Loucy (cell line): ENCODE data around the gene GIPR.

Experiments
- H2AFZ ChIP-seq: fragments of 200-600 bp; sonication (generic); 2 replicates; pipeline ENCODE4 v1.6.0; 2016; ENCODE audit warnings: antibody characterized with exemption, mild to moderate bottlenecking, low read length, moderate library complexity
- H3F3A ChIP-seq: fragments of 200-600 bp; 2 replicates; pipeline ENCODE4 v1.6.0; 2016; ENCODE audit warnings: antibody characterized with exemption, low read depth, mild to moderate bottlenecking
- H3K27me3 ChIP-seq: fragments of 200-600 bp; sonication (generic); 2 replicates; pipeline ENCODE4 v1.6.1; 2014; ENCODE audit warnings: low read length, mild to moderate bottlenecking; ENCODE audit not compliant: insufficient read depth, poor library complexity, severe bottlenecking
- H3K36me3 ChIP-seq: fragments of 200-600 bp; sonication (generic); 2 replicates; pipeline ENCODE4 v1.6.1; 2016; ENCODE audit warnings: low read length; ENCODE audit not compliant: insufficient read depth
- H3K4me1 ChIP-seq: fragments of 200-600 bp; sonication (generic); 2 replicates; pipeline ENCODE4 v1.5.1; 2014; ENCODE audit warnings: low read length, mild to moderate bottlenecking; ENCODE audit not compliant: insufficient read depth, poor library complexity, severe bottlenecking
- H3K4me2 ChIP-seq: fragments of 200-600 bp; sonication (generic); 2 replicates; pipeline ENCODE4 v1.6.0; 2014; ENCODE audit warnings: antibody characterized with exemption, low read length, low read depth, mild to moderate bottlenecking; ENCODE audit not compliant: poor library complexity, severe bottlenecking
- H3K4me3 ChIP-seq: fragments of 200-600 bp; sonication (generic); 2 replicates; pipeline ENCODE4 v1.5.1; 2014; ENCODE audit warnings: low read length, mild to moderate bottlenecking, mixed read lengths; ENCODE audit not compliant: poor library complexity, severe bottlenecking
- H3K79me2 ChIP-seq: fragments of 200-600 bp; sonication (generic); 2 replicates; pipeline ENCODE4 v1.6.1; 2014; ENCODE audit warnings: low read length; ENCODE audit not compliant: insufficient read depth
- H3K9ac ChIP-seq: fragments of 200-600 bp; sonication (generic); 2 replicates; pipeline ENCODE4 v1.6.0; 2014; ENCODE audit warnings: mild to moderate bottlenecking, low read depth, low read length, moderate library complexity; ENCODE audit not compliant: poor library complexity, severe bottlenecking
- H3K9me2 ChIP-seq: fragments of 200-600 bp; sonication (generic); replicated peaks from 2 replicates; pipeline ENCODE4 v1.6.1; 2016; ENCODE audit warnings: low read depth, low read length, mixed read lengths
- H3K9me3 ChIP-seq: fragments of 200-600 bp; sonication (generic); 2 replicates; pipeline ENCODE4 v1.6.1; 2014; ENCODE audit warnings: mild to moderate bottlenecking, antibody characterized with exemption, low read length, low read depth; ENCODE audit not compliant: insufficient read depth
- H4K20me1 ChIP-seq: fragments of 200-600 bp; sonication (generic); 2 replicates; pipeline ENCODE4 v1.6.0; 2014; ENCODE audit warnings: antibody characterized with exemption, low read length, mild to moderate bottlenecking; ENCODE audit not compliant: insufficient read depth, poor library complexity, severe bottlenecking
- EZH2phosphoT487 ChIP-seq: fragments of 200-600 bp; IDR thresholded peaks from 2 replicates; pipeline ENCODE4 v1.6.1; 2018; ENCODE audit warnings: antibody characterized with exemption, mild to moderate bottlenecking, moderate library complexity, borderline replicate concordance
- TF ChIP-seq, protein P1 (sequence below): fragments of 200-600 bp; sonication (generic); conservative IDR thresholded peaks from 2 replicates; pipeline ENCODE4 v1.5.1; 2014; ENCODE audit warnings: mild to moderate bottlenecking, antibody characterized with exemption, low read length

The GIPR gene

GRCh38 chr19:45701676-45702075 is 33.7 kb downstream of the GIPR start:
- no peaks in the 10 kb centered on the region for H3K4me1 ChIP-seq
- no peak overlapping the region for H3K4me3 ChIP-seq
- no peaks in the 10 kb centered on the region for H3F3A ChIP-seq
- H3K9ac ChIP-seq: no peak overlapping the region
- no peak overlapping the region for H3K4me2 ChIP-seq
- no peak for TF ChIP-seq EZH2phosphoT487
- TF ChIP-seq, protein P1, sequence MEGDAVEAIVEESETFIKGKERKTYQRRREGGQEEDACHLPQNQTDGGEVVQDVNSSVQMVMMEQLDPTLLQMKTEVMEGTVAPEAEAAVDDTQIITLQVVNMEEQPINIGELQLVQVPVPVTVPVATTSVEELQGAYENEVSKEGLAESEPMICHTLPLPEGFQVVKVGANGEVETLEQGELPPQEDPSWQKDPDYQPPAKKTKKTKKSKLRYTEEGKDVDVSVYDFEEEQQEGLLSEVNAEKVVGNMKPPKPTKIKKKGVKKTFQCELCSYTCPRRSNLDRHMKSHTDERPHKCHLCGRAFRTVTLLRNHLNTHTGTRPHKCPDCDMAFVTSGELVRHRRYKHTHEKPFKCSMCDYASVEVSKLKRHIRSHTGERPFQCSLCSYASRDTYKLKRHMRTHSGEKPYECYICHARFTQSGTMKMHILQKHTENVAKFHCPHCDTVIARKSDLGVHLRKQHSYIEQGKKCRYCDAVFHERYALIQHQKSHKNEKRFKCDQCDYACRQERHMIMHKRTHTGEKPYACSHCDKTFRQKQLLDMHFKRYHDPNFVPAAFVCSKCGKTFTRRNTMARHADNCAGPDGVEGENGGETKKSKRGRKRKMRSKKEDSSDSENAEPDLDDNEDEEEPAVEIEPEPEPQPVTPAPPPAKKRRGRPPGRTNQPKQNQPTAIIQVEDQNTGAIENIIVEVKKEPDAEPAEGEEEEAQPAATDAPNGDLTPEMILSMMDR: no peak
- no peaks in the 10 kb centered on the region for H3K27me3 ChIP-seq
- no peaks in the 10 kb centered on the region for H3K9me2 ChIP-seq
- peaks cover 4% of the 10 kb centered on the region; the same call in 1 of the 2 replicates for H3K36me3 ChIP-seq
- H3K79me2 ChIP-seq: no peaks in the 10 kb centered on the region
- H4K20me1 ChIP-seq: no peaks in the 10 kb centered on the region
- H3K9me3 ChIP-seq: no peaks in the 10 kb centered on the region
- H2AFZ ChIP-seq: no peak overlapping the region

- no peaks in the 10 kb centered on the region for H3K9me2 ChIP-seq
- TF ChIP-seq, protein P1: no peak
- TF ChIP-seq EZH2phosphoT487: no peak
- no peak overlapping the region for H3K9ac ChIP-seq
- H3K9me3 ChIP-seq: no peaks in the 10 kb centered on the region
- no peaks in the 10 kb centered on the region for H3F3A ChIP-seq
- H2AFZ ChIP-seq: no peak overlapping the region
- H3K4me3 ChIP-seq: no peak overlapping the region
- no peaks in the 10 kb centered on the region for H3K79me2 ChIP-seq
- no peaks in the 10 kb centered on the region for H3K27me3 ChIP-seq
- H3K4me2 ChIP-seq: no peak overlapping the region
- no peaks in the 10 kb centered on the region for H3K4me1 ChIP-seq
- no peaks in the 10 kb centered on the region for H4K20me1 ChIP-seq
- peaks cover 4% of the 10 kb centered on the region; the same call in 1 of the 2 replicates for H3K36me3 ChIP-seq
Observed at GRCh38 chr19:45705115-45705514, 37.1 kb downstream of the GIPR start.

- peaks cover 4% of the 10 kb centered on the region; the same call in 1 of the 2 replicates for H3K36me3 ChIP-seq
- no peaks in the 10 kb centered on the region for H3K4me1 ChIP-seq
- H3K9me3 ChIP-seq: no peaks in the 10 kb centered on the region
- no peak overlapping the region for H3K4me2 ChIP-seq
- no peak overlapping the region for H3K4me3 ChIP-seq
- H3K79me2 ChIP-seq: no peaks in the 10 kb centered on the region
- TF ChIP-seq, protein P1: no peak
- TF ChIP-seq EZH2phosphoT487: no peak
- H3F3A ChIP-seq: no peaks in the 10 kb centered on the region
- no peak overlapping the region for H2AFZ ChIP-seq
- H4K20me1 ChIP-seq: no peaks in the 10 kb centered on the region
- no peaks in the 10 kb centered on the region for H3K27me3 ChIP-seq
- H3K9me2 ChIP-seq: no peaks in the 10 kb centered on the region
- H3K9ac ChIP-seq: no peak overlapping the region
Observed at GRCh38 chr19:45705710-45706415, 37.8 kb downstream of the GIPR start.
